Measurements from ENCODE around the gene DDX51.

DDX51 gene

DNA sequence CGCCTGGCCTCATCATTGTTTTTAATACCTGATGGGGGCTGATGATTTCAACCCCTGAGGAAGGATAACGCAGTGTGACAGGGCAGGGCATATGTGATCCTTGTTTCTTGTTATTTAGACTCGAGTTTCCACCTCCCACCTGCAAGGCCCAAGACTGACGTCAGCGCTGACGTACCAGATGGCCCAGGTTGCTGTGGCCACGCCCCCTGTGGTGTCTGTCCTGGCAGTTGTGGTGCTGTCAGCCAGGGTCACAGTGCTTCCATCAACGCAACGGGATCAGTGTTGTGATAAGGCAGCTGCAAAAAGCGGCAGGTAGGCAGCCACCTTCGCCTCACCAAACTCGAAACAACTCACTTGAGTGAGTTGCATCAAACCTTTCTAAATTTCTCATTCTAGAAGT is 18.4 kb downstream of the DDX51 start:
- H3K4me3 ChIP-seq (ENCODE audit: low read depth, low read length), result no peak overlapping the region
- TF ChIP-seq, protein P1, sequence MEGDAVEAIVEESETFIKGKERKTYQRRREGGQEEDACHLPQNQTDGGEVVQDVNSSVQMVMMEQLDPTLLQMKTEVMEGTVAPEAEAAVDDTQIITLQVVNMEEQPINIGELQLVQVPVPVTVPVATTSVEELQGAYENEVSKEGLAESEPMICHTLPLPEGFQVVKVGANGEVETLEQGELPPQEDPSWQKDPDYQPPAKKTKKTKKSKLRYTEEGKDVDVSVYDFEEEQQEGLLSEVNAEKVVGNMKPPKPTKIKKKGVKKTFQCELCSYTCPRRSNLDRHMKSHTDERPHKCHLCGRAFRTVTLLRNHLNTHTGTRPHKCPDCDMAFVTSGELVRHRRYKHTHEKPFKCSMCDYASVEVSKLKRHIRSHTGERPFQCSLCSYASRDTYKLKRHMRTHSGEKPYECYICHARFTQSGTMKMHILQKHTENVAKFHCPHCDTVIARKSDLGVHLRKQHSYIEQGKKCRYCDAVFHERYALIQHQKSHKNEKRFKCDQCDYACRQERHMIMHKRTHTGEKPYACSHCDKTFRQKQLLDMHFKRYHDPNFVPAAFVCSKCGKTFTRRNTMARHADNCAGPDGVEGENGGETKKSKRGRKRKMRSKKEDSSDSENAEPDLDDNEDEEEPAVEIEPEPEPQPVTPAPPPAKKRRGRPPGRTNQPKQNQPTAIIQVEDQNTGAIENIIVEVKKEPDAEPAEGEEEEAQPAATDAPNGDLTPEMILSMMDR (IDR thresholded peaks at IDR 0.05; ENCODE audit: borderline replicate concordance, insufficient read depth, low read depth, low read length), result no peak

DNA sequence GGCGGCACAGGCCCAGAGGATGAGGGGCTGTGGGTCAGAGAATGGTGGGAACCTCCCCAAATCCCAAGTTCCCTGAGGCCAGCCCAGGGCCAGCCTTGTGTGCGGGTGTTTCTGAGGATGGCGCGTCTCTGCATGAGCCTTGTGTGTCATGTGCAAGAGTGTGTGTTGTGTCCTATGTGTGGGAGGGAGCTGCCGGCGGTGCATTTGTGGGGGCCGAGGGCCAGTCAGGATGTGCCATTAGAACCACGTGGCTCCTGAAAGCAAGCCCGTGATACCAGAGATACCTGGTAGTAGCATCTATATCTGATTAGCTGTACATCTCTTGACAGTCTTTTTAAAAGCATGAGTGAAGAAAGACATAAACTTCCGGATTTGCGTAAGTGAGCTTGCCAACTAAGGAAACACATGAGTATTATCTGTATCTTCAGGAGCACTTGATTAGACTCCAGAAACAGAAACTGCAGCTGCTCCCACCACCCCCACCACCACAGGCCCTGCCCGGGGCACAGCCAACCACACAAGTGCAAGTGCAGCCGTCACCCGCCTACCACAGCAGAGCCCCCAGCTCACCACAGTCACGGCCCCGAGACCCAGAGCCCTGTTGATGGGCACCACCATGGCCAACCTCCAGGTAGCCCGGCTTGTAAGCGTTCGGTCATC is 19.2 kb downstream of the DDX51 start:
- TF ChIP-seq, protein P1 (IDR thresholded peaks at IDR 0.05; ENCODE audit: borderline replicate concordance, insufficient read depth, low read depth, low read length), result no peak
- no peak overlapping the region for H3K4me3 ChIP-seq (ENCODE audit: low read depth, low read length)

DNA sequence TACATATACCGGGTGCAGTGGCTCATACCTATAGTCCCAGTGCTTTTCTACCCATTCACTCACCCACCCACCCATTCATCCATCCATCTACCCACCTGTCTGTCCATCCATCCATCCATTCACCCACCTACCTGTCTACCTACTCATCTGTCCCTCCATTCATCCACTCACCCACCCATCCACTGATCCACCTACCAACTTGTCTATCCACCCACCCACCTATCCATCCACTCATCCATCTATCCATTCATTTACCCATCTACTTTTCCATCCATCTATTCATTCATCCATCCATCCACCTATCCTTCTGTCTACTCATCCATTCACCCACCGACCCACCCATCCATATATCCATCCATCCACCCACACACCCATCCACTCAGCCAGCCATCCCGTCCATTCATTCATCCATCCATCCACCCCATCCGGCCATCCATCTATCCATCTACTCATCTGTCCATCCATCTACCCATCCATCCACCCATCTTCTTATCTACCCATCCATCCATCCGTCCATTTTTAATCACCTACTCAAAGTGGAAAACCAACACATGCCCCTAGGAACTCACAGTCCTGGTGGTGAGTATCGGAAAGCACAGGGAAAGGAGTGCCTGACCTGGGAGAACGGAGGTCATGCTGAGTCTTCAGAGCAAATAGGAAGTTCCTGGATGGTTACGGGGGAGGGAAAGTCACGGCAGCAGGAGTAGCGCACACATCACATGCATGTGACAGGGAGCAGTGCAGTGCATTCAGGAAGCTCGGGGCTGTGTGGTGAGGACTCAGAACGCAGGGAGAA is 20.0 kb downstream of the DDX51 start:
- TF ChIP-seq, protein P1 (IDR thresholded peaks at IDR 0.05; ENCODE audit: borderline replicate concordance, insufficient read depth, low read depth, low read length), result no peak
- no peak overlapping the region for H3K4me3 ChIP-seq (ENCODE audit: low read depth, low read length)

DNA sequence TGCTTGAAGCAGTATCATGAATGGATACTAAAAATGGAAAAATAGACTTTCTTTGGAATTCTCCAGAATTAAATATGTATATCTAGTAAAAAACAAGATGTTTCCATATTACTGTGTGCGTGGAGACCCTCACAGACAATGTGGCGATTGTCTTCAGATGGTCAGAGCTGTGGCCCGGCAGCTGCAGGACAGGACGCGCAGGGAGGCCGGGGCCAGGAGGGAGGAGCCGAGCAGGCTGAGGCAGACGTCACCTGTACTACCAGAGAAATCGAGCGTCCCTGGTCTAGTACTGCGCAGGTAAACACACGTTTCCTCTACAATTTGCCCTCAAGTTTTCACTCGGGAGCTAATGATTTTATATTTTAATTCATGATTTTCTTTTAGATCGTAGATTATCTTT is 22.8 kb downstream of the DDX51 start:
- H3K4me3 ChIP-seq (ENCODE audit: low read depth, low read length), result no peak overlapping the region
- TF ChIP-seq, protein P1 (IDR thresholded peaks at IDR 0.05; ENCODE audit: borderline replicate concordance, insufficient read depth, low read depth, low read length), result no peak

DNA sequence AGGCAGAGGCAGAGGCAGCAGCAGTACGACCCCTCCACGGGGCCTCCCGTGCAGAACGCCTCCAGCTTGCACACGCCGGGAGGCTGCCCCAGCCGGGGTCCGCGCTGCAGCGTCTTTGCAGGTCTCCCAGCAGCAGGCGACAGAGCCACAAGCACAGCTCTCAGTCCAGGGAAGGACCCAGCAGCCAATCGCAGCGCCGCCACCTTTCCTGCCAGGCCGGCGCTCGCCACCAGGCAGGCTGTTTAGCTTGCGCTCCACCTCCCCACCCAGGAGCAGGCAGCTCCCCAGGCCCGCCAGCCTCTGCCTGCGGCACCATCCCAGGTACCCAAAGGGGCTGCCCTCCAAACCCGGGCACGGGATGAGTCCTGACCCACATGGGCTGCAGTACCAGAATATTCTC is 25.2 kb downstream of the DDX51 start:
- no peak overlapping the region for H3K4me3 ChIP-seq (ENCODE audit: low read depth, low read length)
- TF ChIP-seq, protein P1 (IDR thresholded peaks at IDR 0.05; ENCODE audit: borderline replicate concordance, insufficient read depth, low read depth, low read length), result no peak

DNA sequence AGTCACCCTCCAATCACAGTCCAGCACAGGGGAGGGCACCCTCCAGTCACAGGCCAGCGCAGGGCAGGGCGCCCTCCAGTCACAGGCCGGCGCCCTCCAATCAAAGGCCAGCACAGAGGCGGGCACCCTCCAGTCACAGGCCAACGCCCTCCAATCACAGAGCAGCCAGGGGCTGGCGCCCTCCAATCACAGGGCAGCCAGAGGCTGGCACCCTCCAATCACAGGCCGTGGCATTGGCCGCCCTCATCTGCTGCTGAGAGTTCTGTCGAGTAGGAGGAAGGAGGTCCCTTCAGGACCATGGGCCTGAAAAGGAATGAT is 26.6 kb downstream of the DDX51 start:
- TF ChIP-seq, protein P1 (IDR thresholded peaks at IDR 0.05; ENCODE audit: borderline replicate concordance, insufficient read depth, low read depth, low read length), result no peak
- H3K4me3 ChIP-seq (ENCODE audit: low read depth, low read length), result no peak overlapping the region
